Duodenal mucosa (tissue), 2 donors: Measurements from ENCODE around the gene SPINDOC.
"Not testable (repeated sequence)": the region's sequence is repeated elsewhere in the genome, so short reads cannot be mapped to it uniquely, and the experiment has no call there.

Source experiments
- H3K27ac ChIP-seq: one replicate; pipeline ENCODE4 v1.7.0; 2013; ENCODE audit warnings: low read depth, low read length
- H3K27me3 ChIP-seq, 2 donors: one replicate each; pipeline ENCODE4 v1.7.0; 2013; ENCODE audit warnings: low read length in 2 of 2, control low read depth in 1 of 2; ENCODE audit not compliant: insufficient read depth in 2 of 2, control insufficient read depth in 1 of 2
- H3K36me3 ChIP-seq, 2 donors: one replicate each; pipeline ENCODE4 v1.7.0; 2013; ENCODE audit warnings: low read length in 2 of 2, control low read depth in 1 of 2; ENCODE audit not compliant: insufficient read depth in 2 of 2, control insufficient read depth in 1 of 2
- H3K4me1 ChIP-seq, 2 donors: one replicate each; pipeline ENCODE4 v1.7.0; 2013; ENCODE audit warnings: low read length in 2 of 2, control low read depth in 1 of 2; ENCODE audit not compliant: insufficient read depth in 2 of 2, control insufficient read depth in 1 of 2
- H3K4me3 ChIP-seq, 2 donors: one replicate each; pipeline ENCODE4 v1.7.0; 2013; ENCODE audit warnings: low read length in 2 of 2, low read depth in 1 of 2
- H3K9ac ChIP-seq, 2 donors: one replicate each; pipeline ENCODE4 v1.7.0; 2013; ENCODE audit warnings: low read length in 2 of 2, low read depth in 1 of 2
- H3K9me3 ChIP-seq, 2 donors: one replicate each; pipeline ENCODE4 v1.7.0; 2013; ENCODE audit warnings: low read length in 2 of 2, control low read depth in 1 of 2; ENCODE audit not compliant: control insufficient read depth in 1 of 2

Gene SPINDOC

GRCh38 chr11:63785823-63786222 lies 27.4 kb upstream of the SPINDOC start:
- H3K4me3 ChIP-seq = no peak overlapping the region
- no peaks in the 10 kb centered on the region for H3K27me3 ChIP-seq
- no peak overlapping the region for H3K27ac ChIP-seq
- H3K36me3 ChIP-seq = no peaks in the 10 kb centered on the region
- H3K9me3 ChIP-seq = no peaks in the 10 kb centered on the region
- no peak overlapping the region for H3K9ac ChIP-seq
- H3K4me1 ChIP-seq = no peaks in the 10 kb centered on the region

GRCh38 chr11:63791495-63792167 lies 21.6 kb upstream of the SPINDOC start:
- Histone ChIP-seq H3K4me1 (no peaks in the 10 kb centered on the region), H3K36me3 (no peaks in the 10 kb centered on the region), H3K9ac (no peak overlapping the region), H3K27me3 (no peaks in the 10 kb centered on the region), H3K27ac (no peak overlapping the region), H3K4me3 (no peak overlapping the region), H3K9me3 (peaks cover 0 to 6% of the 10 kb centered on the region in 2 donors)

GRCh38 chr11:63793161-63793560 lies 20.1 kb upstream of the SPINDOC start:
- Histone ChIP-seq H3K9ac (no peak overlapping the region), H3K9me3 (peaks cover 0 to 6% of the 10 kb centered on the region in 2 donors), H3K4me3 (no peak overlapping the region), H3K27me3 (no peaks in the 10 kb centered on the region), H3K36me3 (no peaks in the 10 kb centered on the region), H3K4me1 (no peaks in the 10 kb centered on the region), H3K27ac (no peak overlapping the region)

DNA sequence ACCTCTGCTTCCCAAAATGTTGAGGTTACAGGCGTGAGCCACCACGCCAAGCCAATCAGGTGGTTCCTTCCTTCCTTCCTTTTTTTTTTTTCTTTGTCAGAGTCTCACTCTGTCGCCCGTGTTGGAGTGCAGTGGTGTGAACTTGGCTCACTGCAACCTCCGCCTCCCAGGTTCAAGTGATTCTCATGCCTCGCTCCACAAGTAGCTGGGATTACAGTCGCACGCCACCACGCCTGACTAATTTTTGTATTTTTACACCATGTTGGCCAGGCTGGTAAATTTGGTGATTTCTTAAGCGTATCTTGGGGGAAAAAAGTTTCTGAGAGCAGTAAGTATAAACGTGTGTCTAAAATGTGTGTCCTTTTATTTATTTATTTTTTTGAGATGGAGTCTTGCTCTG lies 18.2 kb upstream of the SPINDOC start:
- Histone ChIP-seq H3K27ac (no peak overlapping the region), H3K9me3 (peaks cover 0 to 6% of the 10 kb centered on the region in 2 donors), H3K36me3 (no peaks in the 10 kb centered on the region), H3K27me3 (no peaks in the 10 kb centered on the region), H3K4me3 (no peak overlapping the region), H3K4me1 (no peaks in the 10 kb centered on the region), H3K9ac (no peak overlapping the region)

DNA sequence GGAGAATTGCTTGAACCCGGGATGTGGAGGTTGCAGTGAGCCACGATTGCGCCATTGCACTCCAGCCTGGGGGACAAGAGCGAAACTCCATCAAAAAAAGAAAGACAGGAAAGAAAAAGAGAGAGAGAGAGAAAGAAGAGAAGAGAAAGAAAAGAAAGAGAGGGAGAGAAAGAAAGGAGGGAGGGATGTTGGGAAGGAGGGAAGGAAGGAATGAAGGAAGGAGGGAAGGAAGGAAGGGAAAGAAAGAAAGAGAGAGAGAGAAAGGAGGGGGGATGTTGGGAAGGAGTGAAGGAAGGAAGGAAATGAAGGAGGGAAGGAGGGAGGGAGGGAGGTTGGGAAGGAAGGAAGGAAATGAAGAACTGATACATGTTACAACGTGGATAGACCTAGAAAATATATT lies 12.3 kb upstream of the SPINDOC start:
- Histone ChIP-seq H3K4me3 (no peak overlapping the region), H3K9me3 (no peaks in the 10 kb centered on the region), H3K27me3 (no peaks in the 10 kb centered on the region), H3K9ac (no peak overlapping the region), H3K27ac (no peak overlapping the region), H3K36me3 (no peaks in the 10 kb centered on the region), H3K4me1 (peaks cover 0 to 16% of the 10 kb centered on the region in 2 donors)

DNA sequence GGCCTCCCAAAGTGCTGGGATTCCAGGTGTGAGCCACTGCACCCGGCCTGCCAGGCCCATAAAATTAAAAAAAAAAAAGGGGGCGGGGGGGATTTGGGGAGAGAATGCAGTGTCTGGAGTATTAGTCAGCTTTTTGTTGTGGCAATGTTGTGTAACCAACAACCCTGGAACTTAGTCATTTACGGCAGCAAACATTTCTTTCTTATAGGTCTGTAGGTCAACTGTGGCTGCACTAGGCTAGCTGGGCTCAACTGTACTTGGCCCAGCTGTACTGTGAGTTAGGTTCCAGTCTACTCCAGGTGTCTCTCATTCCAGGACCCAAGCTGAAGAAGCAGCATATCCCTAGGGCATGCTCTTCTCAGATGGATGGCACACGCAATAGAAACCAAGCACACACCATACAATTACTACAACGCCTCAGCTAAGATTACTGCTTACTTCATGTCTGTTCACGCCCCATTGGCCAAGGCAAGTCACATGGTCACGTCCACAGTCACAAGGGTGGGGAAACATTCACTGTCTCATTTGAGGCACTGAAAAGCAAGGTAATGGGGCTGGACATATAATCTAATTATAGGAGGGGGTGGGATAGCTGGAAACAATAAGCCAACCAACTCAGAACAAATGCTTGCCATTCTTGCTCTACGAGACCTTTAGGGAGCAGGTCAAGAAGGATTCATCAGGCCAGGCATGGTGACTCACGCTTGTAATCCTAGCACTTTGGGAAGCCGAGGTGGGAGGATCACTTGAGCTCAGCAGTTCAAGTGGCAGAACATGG lies 10.4 kb upstream of the SPINDOC start:
- Histone ChIP-seq H3K36me3 (no peaks in the 10 kb centered on the region), H3K4me3 (no peak overlapping the region), H3K4me1 (peaks cover 0 to 16% of the 10 kb centered on the region in 2 donors), H3K9ac (no peak overlapping the region), H3K9me3 (no peaks in the 10 kb centered on the region), H3K27me3 (no peaks in the 10 kb centered on the region), H3K27ac (no peak overlapping the region)

DNA sequence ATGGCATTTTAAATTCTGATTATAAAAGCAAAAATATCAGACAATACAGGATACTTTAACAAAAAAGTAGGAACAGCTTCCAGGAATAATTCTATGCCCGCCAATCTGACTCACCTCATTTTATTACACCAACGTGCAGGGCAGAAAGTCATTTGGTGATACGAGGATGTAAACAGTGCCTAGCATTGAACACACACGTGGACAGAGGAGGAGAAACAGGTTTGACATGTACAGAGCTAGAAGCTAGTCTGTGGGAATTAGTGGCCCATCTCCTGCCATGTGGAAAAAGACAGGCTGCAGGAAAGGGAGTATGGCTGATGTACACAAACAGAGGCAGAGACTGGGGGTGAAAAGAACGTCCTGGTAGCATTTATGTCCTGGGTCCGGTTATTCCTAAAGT lies 9.0 kb upstream of the SPINDOC start:
- Histone ChIP-seq H3K4me1 (peaks cover 0 to 16% of the 10 kb centered on the region in 2 donors), H3K27me3 (no peaks in the 10 kb centered on the region), H3K27ac (no peak overlapping the region), H3K9ac (no peak overlapping the region), H3K4me3 (no peak overlapping the region), H3K9me3 (no peaks in the 10 kb centered on the region), H3K36me3 (no peaks in the 10 kb centered on the region)

GRCh38 chr11:63805844-63806415 lies 7.3 kb upstream of the SPINDOC start:
- Histone ChIP-seq H3K27me3 (no peaks in the 10 kb centered on the region), H3K9me3 (no peaks in the 10 kb centered on the region), H3K27ac (no peak overlapping the region), H3K9ac (no peak overlapping the region), H3K36me3 (no peaks in the 10 kb centered on the region), H3K4me1 (peaks cover 0 to 16% of the 10 kb centered on the region in 2 donors), H3K4me3 (no peak overlapping the region)

- H3K4me3 ChIP-seq, H3K27me3 ChIP-seq, H3K9me3 ChIP-seq, H3K36me3 ChIP-seq, H3K9ac ChIP-seq, H3K27ac ChIP-seq: not testable (repeated sequence)
- peaks cover 16 to 18% of the 10 kb centered on the region in 2 donors for H3K4me1 ChIP-seq
These were observed 2.9 kb upstream of the SPINDOC start for GRCh38 chr11:63810383-63810782.

DNA sequence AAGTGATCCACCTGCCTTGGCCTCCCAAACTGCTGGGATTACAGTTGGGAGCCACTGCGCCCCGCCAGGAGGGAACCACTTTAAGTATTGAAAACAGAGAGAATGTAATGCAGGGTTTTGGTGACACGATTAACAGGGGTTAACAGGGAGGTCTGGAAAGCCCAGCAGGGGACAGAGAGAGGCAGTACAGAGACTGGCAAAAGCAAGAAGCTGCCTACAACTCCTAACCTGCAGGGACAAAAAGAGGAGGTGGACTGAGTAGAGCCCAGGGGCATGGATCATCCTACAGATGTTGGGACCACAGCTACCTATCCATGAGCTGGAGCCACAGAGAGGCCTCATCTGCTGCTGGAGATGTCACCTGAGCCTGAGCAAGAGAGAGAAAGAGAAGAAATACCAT lies 1.7 kb upstream of the SPINDOC start:
- Histone ChIP-seq H3K9ac (no peak overlapping the region), H3K27ac (no peak overlapping the region)

More for the DNA sequence above, 1.7 kb upstream of the SPINDOC start:
- H3K27me3 ChIP-seq = no peaks in the 10 kb centered on the region
- no peaks in the 10 kb centered on the region for H3K9me3 ChIP-seq
- H3K36me3 ChIP-seq = no peaks in the 10 kb centered on the region
- no peak overlapping the region for H3K4me3 ChIP-seq
- H3K4me1 ChIP-seq = peaks cover 16 to 18% of the 10 kb centered on the region in 2 donors
